HG03060 (cell line): ENCODE results near the gene DEFB131B.
"Not testable (repeated sequence)": the region's sequence is repeated elsewhere in the genome, so short reads cannot be mapped to it uniquely, and the experiment has no call there.

ENCODE experiments used
- ATAC-seq: cut with Tn5 transposase; IDR thresholded peaks from one replicate; pipeline ENCODE4 v1.9.1; 2021; ENCODE audit warnings: low read depth, moderate number of reproducible peaks; ENCODE audit not compliant: unreplicated experiment

DEFB131B gene, protein sequence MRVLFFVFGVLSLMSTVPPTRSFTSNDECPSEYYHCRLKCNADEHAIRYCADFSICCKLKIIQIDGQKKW

DNA sequence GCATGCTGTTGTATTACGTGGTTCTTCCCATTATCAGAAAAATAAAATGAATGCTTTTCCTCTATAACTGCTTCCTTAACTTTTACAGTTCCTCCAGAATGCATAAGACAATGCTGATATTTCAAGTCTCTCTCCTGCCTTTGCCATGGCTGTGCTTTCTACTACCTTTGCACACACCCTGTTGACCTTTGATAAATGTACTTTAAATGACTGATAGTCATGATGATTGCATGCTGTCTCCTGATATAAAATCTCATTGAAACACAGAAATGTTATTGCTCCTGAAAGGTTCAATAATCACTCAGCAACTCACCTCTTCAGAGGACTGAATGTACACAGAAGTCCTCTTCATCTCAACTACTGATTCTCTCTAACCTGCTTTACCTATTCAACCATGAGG lies at the start of gene DEFB131B:
Gene DEFB131B, plus strand, starts transcription at position 395 of the 400 bp plus-strand sequence. Its CDS starts 0 bp downstream, at position 395.
- not testable (repeated sequence) for ATAC-seq

DNA sequence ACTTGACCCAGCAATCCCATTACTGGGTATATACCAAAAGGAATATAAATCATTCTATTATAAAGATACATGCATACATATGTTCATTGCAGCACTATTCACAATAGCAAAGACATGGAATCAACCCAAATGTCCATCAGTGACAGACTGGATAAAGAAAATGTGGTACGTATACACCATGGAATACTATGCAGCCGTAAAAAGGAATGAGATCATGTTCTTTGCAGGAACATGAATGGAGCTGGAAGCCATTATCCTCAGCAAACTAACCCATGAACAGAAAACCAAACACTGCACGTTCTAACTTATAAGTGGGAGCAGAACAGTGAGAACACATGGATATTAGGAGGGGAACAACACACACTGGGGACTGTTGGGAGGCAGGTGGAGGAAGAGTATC lies 49.0 kb upstream of the DEFB131B start:
- not testable (repeated sequence) for ATAC-seq

DNA sequence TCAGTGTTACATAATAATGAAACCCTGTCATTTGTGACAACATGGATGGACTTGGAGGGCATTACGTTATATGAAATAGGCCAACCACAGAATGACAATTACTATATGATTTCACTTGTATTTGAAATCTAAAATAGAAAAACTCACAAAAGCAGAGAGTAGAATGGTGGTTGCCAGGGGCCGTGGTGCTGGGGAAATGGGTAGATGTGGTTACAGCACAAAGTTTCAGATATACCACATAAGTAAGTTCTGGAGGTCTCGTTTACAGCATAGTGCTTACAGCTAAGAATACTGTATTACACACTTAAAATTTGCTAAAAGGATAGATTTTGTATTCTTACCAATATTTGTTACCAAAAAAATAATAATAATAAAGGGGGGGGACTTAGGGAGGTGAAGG lies 48.6 kb upstream of the DEFB131B start:
- ATAC-seq = not testable (repeated sequence)

DNA sequence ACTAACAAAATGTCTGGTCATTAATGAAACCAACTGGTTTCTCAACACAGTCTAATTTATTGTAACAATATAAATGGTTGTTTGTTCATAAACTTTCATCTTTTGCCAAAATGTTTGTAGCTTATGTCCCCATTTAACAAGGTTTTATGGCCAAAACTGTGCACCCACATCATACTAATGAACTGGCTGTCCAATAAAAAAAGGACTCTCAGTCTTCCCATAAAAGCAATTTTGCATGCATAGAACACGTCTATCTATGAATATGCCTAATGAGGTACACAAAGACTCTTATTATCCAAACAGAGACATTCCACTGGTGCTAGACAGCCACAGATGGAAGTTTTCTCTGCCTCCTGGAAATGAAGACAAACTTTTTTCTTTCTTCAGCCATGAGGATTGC lies 45.4 kb upstream of the DEFB131B start, which contains the start of gene DEFB108B:
Gene DEFB108B, plus strand, starts transcription at position 390 of the 400 bp plus-strand sequence. Its CDS starts 0 bp downstream, at position 390.
- not testable (repeated sequence) for ATAC-seq

DNA sequence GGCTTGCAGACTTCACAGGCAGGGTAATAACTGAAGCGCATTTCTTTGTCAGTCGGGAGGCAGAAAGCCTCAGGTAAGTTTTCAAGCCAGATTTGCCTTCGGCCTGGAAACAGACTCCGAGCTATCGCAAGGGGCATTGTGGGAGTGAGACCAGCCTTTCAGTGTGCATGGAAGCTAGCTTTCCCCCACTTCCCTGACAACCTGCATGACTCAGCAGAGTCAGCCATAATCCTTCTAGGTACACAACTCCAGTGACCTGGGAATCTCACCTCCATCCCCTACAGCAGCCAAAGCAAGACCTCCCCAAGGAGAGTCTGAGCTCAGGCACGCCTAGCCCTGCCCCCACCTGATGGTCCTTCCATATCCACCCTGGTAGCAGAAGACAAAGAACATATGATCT lies 35.5 kb upstream of the DEFB131B start:
- ATAC-seq = not testable (repeated sequence)

DNA sequence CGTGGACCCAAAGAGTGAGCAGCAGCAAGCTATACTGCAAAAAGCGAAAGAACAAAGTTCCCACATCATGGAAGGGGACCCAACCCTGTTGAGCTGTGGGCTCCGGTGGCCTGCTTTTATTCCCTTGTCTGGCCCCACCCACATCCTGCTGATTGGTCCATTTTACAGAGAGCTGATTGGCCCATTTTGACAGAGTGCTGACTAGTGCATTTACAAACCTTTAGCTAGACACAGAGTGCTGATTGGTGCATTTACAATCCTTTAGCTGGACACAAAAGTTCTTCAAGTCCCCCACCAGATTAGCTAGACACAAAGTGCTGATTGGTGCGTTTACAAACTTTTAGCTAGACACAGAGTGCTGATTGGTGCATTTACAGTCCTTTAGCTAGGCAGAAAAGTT lies 34.9 kb upstream of the DEFB131B start:
- ATAC-seq = not testable (repeated sequence)

DNA sequence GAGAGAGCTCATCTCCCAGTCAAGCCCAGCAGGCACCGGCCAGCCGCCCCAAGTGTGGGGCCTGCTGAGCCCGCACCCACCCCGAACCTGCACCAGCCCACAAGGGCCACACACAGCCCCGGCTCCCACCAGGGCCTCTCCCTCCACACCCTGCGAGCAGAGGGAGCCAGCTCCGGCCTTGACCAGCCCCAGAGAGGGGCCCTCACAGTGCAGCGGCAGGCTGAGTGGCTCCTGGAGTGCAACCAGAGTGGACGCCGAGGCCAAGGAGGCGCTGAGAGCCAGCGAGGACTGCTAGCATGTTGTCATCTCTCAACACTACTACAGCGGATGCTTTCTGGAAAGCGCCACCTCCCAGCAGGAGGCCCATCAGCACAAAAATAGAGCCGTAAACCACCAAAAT lies 34.4 kb upstream of the DEFB131B start:
- no peak for ATAC-seq

DNA sequence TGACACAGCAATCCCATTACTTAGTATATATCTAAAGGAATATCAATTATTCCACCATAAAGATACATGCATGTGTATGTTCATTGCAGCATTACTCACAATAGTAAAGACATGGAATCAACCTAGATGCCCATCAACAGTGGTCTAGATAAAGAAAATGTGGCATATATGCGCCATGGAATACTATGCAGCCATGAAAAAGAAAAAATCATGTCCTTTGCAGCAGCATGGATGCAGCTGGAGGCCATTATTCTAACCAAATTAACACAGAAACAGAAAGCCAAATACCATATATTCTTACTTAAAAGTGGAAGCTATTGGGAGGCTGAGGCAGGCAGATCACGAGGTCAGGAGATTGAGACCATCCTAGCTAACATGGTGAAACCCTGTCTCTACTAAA lies 24.4 kb upstream of the DEFB131B start:
- ATAC-seq = not testable (repeated sequence)

DNA sequence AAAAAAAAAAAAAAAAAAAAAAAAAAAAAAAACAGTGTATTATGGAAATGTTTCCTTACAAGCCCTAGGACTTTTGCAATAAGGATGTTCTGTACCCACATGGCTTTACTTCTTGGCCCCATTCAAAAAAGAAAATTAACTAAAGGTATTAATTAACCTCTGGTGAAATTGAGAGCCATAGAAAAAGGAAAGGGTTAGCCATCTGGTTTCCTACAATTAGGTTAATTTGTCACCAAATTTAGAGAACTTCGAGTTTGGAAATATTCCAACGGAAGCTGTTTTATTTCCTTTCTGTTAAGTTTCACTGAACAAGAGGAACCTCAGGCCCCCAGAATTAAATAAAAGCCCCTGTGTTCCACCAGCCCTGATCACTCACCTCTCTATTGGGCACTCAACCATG lies 22.4 kb upstream of the DEFB131B start:
- not testable (repeated sequence) for ATAC-seq

DNA sequence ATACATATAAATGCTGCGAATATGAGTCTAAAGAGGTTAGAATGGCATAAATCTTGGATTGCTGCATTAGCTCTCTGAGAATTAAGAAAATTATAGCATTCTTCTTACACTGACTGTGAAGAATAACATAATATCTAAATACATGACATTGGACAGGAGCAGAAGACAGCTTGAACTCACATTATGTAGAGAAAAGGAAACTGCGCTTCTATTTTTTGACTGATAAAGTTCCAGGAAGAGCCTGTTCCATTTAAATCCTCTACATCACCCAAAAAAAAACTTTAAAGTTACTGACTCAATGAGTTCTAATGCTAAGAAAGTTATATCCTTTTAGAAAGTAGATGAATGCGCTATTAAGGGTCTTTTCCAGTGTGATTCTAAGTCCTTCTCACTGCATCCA lies 17.4 kb upstream of the DEFB131B start:
- ATAC-seq = not testable (repeated sequence)

DNA sequence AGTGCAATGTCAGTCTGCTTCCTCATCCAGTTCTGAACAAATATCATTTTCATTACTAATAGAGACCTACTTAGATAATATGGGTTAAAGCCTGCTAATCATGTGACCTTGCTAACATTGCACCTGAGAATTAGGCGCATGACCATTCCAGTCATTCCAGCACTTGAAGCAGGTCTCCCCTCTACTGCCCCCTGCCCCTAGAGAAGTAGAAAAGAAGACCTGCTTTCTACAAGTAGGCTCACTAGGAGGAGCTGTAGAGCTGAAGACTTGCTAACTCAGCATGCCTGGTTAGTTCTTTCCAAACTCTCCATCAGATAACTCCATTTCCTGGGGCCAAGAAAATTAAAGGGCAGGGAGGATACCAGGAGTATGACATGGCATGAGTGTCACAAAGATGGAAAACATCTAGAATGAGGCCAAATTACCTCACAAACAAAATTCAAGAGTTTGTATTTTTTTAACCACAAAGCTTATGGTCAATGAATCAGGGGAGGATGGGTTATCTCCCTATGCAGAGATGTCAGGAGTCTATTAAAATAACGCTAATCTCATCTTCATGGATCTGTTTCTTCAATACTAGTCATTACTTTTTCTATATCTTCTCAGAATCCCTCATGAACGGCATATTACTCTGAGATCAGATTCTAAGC lies 14.2 kb upstream of the DEFB131B start:
- not testable (repeated sequence) for ATAC-seq

DNA sequence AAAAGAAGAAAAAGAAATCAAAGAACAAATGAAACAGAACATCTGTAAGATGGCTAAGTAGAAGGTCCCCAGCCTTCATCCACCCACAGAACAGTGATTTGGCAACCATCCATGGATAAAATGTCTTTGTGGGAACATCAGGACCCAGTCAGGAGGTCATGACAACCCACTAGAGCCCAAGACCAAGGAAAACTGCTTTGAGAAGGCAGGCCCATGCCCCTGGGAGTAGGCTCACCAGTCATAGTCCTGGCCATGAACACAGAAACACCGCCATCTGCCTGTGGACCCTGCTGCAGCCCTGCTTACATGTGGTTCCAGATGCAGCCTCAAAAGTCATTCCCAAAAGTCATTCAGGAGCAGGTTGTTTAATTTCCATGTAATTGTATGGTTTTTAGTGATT lies 11.0 kb upstream of the DEFB131B start:
- ATAC-seq = not testable (repeated sequence)

DNA sequence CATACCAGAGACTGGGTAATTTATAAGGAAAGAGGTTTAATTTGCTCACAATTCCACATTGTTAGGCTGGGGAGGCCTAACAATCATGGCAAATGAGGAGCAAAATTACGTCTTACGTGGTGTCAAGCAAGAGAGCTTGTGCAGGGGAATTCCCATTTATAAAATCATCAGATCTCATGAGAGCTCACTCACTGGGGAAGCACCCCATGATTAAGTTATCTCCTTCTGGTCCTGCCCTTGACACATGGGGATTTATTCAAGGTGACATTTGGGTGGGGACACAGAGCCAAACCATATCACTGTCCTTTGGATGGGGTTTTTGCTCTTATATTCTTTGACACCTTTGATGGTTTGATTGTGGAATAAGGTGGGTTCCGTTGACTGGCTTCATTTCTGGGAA lies 8.3 kb upstream of the DEFB131B start:
- not testable (repeated sequence) for ATAC-seq

DNA sequence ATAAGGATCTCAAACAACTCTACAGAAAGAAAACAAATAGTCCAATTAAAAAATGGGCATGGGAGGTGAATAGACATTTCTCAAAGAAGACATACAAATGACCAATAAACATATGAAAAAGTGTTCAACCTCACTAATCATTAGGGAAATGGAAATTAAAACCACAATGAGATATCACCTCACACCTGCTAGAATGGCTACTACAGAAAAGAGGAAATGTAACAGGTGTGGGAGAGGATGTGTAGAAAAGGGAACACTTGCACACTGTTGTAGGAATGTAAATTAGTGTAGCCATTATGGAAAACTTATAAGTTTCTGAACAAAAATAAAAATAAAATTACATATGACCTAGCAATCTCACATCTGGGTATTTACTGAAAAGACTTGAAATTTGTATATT lies 7.6 kb upstream of the DEFB131B start:
- ATAC-seq = not testable (repeated sequence)

DNA sequence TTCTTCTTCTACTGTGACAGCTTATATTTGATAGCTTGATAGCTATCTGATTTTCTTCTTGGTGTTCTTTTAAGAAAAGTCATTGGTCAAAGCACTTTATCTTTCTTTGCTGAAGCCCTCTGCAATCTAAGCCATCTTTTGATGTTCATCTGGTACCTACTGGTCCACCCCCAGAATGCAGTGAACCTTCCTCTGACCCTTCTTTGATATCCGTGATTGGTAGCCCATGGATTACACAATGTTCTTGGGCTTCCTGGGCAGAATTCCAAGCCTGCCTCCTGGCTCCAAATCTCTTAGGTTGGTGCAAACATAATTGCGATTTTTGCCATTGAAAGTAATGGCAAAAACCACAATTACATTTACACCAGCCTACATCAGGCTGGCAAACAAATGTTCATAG lies 2.0 kb upstream of the DEFB131B start:
- not testable (repeated sequence) for ATAC-seq

DNA sequence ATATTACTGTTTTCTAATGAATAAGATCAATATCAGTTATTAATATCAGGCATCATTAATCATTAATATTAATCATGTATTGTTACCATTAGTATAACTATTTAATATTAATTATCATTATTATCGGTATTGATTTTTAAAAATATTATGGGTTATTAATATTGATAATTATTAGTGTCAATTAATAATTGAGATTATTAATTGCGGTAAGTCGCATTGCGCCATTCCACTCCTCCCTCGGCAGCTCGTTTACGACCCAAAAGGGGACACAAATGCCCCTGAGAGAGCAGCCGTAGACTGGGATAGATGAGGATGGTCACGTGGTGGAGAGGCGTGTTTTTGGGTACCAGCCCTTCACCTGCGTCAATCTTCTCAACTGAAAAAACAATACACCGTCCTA lies 7.6 kb downstream of the DEFB131B start:
- ATAC-seq = not testable (repeated sequence)

DNA sequence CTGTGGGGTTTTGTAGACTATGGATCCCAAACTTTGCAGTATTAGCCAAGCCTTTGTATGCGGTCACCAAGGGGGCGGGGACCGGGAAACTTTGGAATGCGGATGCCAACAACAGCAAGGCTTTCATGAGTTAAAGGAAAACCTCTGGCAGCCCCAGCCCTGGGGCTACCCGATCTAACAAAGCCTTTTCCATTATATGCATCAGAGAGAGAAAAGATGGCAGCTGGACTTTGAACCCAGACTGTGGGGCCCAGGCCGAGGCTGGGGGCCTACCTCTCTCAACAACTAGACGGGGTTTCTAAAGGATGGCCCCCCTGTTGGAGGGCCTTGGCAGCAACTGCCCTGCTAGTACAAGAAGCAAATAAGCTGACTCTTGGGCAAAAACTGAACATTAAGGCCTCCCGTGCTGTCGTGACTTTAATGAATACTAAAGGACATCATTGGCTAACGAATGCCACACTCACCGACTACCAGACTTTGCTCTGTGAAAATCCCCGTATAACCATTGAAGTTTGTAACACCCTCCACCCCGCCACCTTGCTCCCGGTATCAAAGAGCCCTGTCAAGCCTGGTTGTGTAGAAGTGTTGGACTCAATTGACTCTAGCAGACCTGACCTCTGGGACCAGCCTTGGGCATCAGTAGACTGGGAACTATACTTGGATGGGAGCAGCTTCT lies 10.2 kb downstream of the DEFB131B start:
- not testable (repeated sequence) for ATAC-seq

DNA sequence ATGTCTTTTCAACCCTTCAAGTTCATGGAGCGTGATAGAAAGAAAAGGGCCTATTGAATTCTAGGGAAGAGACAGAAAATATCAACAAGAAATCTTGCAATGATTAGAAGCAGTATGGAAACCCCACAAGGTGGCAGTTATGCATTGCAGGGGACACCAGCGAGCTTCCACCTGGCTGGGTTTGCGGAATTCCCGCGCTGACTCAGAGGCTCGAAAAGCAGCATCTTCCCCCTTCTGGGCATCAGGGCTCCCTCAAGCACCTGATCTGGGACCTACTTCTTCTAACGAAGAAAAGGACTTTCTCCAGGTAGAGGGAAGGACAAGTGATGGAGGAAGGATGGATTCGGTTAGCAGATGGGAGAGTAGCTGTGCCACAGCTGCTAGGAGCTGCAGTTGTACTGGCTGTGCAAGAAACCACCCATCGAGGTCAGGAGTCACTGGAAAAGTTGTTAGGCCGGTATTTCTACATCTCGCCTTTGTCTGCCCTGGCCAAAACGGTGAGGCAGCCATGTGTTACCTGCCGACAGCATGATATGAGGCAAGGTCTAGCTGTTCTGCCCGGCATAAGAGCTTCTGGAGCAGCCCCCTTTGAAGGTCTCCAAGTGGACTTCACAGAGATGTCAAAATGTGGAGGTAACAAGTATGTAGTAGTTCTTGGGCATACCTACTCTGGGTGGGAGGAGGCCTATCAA lies 11.1 kb downstream of the DEFB131B start:
- ATAC-seq = not testable (repeated sequence)

DNA sequence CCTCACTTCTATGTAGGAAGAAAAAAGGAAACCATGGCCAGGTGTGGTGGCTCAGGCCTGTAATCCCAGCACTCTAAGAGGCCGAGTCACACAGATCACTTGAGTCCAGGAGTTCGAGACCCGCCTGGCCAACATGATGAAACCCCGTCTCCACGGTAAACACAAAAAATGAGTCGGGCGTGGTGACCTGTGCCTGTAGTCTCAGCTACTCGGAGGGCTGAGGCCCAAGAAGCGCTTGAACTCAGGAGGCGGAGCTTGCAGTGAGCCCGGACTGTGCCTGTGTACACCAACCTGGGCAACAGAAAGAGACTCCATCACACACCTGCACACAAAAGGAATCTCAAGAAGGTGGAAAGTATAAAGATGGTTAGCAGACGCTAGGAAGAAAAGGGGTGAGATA lies 17.7 kb downstream of the DEFB131B start:
- no peak for ATAC-seq

DNA sequence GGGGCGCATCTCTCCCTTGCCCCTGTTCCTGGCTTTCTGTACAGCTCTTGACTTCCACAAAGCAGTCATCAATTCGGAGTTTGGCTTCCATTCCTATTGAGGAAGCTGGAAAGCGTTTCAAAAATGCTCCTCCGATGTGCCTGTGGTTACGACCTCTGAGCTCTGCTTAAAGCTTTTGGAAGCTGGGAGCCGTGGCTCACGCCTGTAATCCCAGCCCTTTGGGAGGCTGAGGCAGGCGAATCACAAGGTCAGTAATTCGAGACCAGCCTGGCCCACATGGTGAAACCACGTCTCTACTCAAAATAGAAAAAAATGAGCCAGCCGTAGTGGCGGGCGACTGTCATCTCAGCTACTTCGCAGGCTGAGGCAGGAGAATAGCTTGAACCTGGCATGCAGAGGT lies 22.9 kb downstream of the DEFB131B start:
- ATAC-seq = not testable (repeated sequence)

DNA sequence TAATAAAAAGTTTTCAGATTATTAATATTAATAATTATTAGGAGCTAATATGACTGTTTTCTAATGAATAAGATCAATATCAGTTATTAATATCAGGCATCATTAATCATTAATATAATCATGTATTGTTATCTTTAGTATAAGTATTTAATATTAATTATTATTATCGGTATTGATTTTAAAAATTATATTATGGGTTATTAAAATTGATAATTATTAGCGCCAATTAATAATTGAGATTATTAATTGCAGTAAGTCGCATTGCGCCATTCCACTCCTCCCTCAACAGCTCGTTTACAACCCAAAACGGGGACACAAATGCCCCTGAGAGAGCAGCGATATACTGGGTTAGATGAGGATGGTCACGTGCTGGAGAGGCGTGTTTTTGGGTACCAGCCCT lies 30.0 kb downstream of the DEFB131B start:
- ATAC-seq = no peak
